HG03460 (cell line): ENCODE data around the gene SFTPA2.
"Not testable (repeated sequence)": the region's sequence is repeated elsewhere in the genome, so short reads cannot be mapped to it uniquely, and the experiment has no call there.

Source experiments
- ATAC-seq: cut with Tn5 transposase; IDR thresholded peaks from one replicate; pipeline ENCODE4 v1.9.1; 2021; ENCODE audit not compliant: unreplicated experiment

Gene SFTPA2

DNA sequence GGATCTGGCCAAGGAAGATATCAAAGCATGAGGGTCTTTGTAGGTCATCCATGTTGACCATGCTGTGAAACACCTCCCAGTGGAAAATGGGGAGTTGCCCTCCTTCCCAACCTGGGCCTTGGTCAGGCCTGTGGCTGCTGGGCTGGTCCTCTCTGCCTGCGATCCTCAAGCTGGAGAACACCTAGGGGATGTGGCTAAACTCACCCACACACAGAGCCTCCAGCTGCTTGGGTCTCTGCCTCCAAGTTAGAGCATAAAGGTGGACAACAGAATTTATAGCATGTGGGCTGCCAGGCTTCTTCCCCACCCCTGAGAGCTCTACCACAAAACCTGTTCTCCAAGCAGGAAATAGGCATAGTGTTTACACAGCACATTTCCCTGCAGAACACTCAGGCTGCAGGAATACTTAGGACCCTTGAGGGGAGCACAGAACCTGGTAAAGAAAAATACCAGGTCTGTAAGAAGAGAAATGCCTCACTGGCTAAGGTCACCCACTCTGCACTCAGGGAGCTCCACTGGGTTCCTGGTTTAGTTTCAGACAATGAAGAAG lies at the start of gene SFTPA2:
Gene SFTPA2, minus strand, starts transcription at position 248 of the 550 bp plus-strand sequence. CDS start 924 bp downstream, outside the sequence.
- no peak for ATAC-seq

DNA sequence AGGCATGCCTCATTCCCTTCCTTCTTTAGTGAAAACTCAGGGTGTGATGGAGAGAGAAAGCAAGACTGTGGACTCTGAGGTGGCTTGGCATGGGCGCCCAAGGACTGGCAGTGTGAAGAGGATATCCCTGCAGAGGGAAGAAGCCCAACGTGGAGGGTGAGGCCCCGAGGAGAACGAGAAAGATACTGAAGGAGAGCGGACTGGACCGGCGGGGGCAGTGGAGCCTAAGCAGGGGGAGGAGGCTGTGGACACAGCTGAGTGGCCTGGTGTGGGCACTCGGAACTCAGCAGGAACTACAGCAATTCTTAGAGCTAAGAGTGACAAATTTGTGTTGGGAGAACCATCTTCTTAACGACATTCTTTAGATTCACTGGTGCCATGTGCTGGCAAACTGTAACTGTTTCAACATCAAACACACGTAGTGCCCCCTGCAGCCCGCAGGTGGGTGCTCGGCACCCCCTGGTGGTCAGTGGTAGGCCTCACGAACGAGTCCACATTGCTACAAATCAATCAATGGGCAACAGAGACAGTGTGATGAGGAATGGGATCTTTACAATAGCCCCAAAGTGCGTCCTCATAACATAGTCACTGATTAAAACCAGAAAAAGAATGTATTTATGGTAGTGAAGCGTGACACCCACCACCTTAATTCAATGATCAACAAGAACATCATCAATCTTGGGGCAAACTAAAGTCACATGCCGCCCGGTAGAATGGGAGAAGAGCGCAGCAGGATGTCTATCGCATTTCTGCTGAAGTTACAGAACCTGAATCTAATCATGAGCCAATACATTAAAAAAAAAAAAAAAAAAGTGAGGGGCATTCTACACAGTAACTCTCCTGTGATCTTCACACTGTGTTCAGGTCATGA lies 48.5 kb upstream of the SFTPA2 start:
- no peak for ATAC-seq

DNA sequence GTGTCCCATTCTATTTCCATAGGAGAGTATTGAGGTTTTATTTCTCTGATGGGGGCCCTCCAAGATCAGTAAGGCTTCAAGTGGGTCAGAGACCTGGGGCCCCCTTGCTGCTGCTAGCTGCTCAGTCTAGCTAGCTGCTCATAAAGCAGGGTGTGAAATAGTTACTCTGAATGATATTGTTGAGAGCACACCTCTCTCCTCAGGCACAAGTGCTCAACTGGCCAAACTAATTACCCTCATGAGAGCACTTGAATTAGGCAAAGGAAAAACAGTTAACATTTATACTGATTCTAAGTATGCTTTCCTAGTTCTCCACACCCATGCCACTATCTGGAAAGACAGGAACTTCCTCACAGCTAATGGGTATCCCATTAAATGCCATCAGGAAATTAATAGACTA lies 45.1 kb upstream of the SFTPA2 start:
- ATAC-seq, result no peak

DNA sequence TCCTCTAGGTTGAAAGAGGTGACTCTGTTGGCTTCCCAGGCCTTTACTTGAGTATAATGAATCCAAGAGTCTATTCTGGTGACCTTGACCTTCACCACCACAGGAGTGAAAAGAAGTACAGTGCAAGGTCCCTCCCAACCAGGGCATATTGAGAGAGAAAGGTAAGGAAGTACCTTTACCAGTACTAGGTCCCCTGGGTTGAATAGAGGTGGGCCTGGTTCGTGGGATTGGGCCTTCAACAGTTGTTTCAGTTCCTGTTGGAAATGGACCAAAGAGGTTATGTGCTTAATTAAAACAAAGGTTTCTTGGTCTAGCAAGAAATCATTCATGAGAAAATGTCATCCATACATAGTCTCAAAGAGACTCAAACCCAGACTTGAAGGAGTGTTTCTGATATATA lies 44.1 kb upstream of the SFTPA2 start:
- no peak for ATAC-seq

DNA sequence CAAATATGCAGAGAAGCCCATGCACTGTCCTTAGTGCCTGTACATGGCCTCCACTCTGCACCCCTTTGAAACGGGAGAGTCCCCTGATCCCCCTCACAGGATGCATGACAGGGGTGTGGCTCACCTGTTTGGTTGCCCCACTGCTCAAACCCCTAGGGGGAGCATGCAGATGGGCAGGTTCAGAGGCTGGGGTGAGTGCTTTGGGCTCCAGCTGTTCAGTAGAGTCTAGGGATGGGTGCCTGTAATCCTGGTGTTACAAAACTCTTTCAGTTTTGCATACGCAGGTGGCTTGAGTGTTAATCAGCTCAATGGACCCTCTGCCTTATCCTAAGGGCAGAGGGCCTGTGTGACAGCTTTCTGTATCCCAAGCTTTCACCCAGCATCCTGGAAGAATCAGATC lies 42.7 kb upstream of the SFTPA2 start:
- no peak for ATAC-seq

DNA sequence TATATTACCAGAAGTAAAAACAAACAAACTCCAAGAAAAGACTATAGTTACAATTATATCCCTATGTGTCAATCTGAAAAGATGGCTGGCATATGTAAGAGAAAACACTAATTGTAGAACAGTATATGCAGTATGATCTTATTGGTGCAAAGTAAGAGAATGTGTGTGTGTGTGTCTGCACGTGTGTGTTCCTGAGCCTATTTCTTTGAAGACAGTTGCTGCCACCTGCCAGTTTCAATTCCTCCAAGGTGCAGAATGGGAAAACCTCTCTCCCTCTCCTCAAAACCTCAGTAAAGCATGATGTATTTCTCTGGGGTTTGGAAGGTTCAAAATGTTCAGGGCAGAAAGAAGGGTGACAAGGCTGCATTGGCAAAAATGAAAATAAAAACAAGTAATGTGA lies 41.7 kb upstream of the SFTPA2 start:
- ATAC-seq, result no peak

DNA sequence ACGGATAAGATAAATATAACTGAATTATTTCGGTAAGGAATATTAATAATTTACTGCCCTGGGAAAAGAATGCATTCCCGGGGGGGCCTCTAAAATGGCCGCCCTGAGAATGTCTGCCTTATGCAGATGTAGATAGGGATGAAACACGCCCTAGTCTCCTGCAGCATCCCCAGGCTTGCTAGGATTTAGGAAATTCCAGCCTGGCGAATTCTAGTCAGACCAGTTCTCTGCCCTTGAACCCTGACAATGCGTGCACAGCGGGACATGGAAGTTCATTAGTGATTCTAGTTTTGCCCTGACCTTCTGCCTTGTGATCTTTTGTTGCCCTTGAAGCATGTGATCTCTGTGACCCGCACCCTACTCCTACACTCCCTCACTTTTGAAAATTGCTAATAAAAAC lies 39.4 kb upstream of the SFTPA2 start:
- ATAC-seq, result not testable (repeated sequence)

DNA sequence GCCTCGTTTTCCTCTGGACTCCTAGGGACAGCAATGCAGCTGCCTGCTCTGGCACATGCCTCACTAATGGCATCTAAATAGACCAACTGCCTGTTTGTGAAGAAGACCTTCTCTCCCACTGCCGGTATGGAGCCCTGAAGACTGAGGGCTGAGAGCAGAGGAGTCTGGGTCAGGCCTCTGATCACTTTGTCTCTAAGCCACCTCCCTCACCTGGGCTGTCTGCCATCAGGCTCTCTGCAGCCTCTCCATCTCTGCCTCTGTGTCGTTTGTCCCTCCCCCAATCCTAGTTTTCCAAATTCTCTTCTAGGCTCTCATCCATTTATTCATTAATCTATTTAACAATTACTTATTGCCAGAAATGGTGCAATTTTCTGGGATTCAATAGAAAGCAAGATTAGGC lies 35.3 kb upstream of the SFTPA2 start:
- no peak for ATAC-seq

DNA sequence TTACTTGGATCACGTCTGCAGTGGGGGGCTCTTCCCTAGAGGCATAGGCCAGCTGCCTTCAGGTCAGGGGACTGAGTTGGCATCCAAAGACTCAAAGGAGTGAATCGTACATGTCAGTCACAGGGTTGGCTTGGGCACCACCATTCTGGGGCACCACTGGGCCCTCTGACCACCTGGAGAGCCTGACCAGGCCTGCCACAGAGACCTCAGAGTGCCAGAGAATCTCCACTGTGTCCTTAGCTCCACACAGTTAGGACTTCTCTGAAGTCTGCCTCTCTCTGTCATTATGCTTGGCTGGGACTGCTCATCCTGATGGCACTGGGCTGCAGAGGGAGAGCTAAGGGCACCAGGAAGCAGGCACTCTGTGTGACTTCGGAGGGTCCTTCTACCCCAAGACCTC lies 34.4 kb upstream of the SFTPA2 start:
- not testable (repeated sequence) for ATAC-seq

DNA sequence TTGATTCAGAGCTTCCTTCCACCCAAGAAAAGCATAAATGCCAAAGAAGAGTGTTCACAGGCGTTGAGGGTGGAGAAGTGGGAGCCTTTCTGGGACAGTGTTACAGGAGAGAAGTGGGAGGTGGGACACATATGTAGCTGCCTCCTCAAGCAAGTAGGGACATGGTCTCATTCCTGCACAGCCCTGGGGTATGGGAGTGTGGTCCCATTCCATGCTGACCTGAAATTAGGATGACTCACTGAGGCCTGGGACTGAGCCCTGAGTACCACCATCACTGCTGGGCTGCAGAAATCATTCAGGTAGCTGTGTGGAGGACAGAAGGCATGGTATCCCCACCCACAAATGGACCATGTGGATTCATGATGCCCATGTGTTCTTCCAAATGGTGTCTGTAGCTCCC lies 33.2 kb upstream of the SFTPA2 start:
- no peak for ATAC-seq

DNA sequence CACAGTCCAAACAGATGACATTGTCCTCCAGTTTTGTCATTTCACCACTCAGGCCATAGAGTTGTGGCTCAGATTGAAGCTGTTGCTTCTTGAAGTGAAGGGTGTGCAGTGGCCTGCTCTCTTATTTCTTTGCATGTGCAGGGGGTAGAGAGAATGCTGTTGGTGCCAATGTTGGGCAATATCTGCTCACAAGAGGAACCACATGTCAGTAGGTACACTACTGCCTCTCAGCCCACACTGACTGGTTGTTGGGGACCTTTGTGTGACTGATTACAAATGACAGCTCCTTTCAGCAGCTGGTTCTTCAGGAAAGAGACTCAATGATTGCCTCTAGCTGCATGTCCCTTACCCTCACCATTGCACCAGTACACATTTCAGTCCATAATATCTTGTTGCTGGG lies 28.6 kb upstream of the SFTPA2 start:
- no peak for ATAC-seq

DNA sequence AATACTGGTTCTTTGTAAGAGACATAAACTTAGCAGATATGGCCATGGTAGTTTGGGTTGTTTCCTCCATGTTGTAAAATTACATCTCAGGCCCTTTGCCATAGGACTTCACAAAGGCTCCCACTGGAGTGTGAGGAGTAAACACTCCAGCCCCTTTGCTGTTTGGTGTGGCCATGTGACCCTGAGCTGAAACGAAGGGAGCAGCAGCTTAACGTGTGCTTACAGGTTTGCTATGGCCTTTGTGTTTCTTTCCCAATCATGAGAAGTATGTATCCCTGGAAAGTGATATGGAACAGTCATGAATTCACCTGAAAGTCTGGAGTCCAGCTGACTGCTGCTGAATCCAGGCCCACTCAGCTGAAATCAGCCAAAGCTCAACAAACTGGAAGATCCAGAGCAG lies 26.7 kb upstream of the SFTPA2 start:
- no peak for ATAC-seq

DNA sequence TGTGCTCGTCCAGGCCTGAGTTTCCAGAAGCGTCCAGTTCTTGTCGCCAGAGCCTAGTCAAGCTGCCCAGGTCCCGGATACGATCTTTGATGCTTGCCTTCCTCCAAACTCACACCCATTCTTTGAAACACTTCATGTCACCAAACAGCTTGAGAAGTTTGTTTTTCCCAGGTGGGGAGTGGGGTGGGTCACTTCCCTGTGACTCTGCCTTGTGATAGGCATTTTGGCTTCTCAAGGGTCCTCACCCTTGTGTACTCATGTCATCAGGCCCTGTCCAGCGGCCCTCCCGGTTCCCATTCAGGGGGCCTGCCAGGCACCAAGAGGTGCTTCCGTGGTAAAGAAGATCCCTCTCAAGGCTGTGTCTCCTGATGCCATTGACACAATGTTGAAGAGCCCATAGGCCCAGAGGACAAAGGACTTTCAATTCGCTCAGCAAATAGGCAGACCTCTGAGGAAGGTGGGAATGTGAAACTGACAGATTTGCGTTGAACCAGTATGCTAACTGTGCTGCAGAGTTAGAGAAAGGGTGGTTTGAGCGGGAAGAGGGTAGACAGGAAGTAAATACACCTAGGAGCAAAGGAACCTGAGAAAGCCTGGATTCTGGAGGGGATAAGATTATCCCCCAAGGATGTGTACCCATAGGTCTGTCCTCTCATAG lies 25.8 kb upstream of the SFTPA2 start:
- no peak for ATAC-seq

DNA sequence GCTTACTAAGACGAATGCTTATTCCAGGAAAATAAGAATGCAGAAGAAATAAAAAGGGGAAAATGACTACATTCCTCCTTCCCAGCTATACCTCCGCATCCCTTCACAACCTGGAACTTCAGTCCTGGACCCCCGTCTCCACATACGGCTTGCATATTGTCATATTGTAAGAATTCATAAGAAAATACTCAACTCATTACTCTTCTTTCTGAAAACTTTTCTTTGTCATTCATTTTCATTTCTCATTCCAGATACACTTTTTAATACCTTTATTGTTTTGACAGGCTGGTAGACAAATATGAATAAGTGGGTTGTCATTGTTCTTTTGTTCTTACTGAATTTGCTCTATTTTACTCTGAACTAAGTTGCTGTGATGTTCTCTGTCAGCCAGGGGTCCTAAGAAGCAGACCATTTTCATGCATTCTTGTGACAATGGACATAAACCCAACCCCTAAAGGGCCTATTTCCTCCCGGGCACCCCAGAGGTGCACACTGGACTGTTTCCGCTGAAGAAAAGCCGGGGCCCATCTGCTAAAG lies 23.3 kb upstream of the SFTPA2 start:
- ATAC-seq, result no peak

DNA sequence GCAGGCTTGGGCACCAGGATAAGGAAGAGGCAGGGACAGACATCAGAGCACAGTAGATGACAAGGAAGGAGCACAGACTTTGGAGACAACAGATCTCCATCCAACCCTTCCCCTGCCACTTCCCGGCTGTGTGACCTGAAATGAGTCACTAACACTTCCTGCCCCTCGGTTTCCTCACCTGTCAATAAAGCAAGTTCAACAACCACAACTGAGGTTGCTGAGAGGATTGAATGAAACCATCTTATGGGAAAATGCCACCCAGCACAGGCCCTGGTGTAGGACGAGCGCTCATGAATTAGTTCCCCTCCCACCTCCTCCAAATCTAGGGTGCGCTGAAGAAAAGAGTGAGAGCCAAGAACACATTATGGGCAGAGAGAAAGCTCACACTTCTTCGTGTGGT lies 22.7 kb upstream of the SFTPA2 start:
- ATAC-seq, result not testable (repeated sequence)

DNA sequence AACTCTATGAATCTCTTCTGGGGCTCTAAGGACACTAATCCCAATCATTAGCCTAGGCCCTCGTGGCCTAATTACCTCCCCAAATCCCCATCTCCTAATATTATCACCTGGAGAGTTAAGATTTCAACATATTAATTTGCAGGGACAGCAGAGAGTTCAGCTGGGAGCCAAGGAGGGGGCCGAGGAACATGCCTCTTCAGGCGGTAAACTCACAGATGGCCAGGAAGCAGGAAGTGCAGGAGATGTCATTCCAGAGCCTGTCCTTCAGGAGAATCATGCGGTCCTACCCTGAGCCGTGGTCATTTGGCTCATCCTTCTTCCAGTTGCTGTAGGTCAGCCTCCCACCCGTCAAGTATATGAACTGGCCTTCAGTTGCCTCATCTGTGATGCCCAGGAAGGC lies 21.9 kb upstream of the SFTPA2 start:
- no peak for ATAC-seq

DNA sequence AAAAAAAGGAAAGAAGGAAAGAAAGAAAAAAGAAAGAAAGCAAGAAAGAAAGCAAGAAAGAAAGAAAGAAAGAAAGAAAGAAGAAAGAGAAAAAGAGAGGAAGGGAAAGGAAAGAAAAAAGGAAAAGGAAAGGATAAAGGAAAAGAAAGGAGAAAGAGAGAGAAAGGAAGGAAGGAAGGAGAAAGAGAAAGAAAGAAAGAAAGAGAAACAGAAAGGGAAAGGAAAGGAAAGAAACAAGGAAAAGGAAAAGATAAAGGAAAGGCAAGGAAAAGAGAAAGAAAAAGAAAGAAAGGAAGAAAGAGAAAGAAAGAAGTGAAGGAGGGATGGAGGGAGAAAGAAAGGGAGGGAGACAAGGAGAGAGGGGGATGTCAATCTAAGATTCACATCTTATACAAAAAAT lies 20.8 kb upstream of the SFTPA2 start:
- ATAC-seq, result no peak

DNA sequence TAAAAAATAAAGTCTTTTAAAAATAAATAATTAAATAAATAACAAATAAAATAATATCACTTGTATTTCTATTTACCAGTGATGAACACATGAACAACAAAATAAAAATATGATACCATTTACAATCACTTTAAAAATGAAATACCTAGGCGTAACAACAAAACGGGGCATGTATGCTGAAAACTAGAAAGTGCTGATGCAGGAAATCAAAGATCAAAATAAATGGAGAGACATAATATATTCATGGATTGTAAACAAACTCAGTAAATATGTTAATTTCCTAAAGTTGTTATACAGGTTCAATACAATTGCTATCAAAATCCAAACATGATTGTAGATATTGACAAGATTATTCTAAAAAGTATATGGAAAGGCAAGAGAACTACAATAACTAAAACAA lies 19.2 kb upstream of the SFTPA2 start:
- no peak for ATAC-seq

DNA sequence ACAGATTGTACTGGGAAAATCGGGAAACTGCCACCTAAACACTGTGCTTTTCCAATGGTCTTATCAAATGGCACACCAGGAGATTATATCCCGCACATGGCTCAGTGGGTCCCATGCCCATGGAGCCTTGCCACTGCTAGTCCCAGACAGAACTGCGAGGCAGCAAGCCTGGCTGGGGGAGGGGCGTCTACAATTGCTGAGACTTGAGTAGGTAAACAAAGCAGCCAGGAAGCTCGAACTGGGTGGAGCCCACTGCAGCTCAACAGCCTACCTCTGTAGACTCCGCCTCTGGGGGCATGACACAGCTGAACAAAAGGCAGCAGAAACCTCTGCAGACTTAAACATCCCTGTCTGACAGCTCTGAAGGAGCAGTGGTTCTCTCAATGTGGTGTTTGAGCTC lies 10.4 kb upstream of the SFTPA2 start:
- not testable (repeated sequence) for ATAC-seq

DNA sequence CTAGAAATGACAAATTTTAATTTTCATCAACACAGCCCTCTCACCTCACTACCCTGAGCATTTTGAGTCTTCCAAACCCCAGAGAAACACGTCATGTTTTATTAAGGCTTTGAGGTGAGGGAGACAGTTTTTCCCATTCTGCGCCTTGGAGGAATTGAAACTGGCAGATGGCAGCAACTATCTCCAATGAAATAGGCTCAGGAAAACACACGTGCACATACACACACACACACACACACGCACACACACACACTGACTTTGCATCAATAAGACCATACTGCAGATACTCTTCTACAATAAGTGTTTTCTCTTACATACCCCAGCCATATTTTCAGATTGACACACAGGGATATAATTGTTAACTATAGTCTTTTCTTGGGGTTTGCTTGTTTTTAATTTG lies 3.2 kb upstream of the SFTPA2 start:
- ATAC-seq, result no peak

DNA sequence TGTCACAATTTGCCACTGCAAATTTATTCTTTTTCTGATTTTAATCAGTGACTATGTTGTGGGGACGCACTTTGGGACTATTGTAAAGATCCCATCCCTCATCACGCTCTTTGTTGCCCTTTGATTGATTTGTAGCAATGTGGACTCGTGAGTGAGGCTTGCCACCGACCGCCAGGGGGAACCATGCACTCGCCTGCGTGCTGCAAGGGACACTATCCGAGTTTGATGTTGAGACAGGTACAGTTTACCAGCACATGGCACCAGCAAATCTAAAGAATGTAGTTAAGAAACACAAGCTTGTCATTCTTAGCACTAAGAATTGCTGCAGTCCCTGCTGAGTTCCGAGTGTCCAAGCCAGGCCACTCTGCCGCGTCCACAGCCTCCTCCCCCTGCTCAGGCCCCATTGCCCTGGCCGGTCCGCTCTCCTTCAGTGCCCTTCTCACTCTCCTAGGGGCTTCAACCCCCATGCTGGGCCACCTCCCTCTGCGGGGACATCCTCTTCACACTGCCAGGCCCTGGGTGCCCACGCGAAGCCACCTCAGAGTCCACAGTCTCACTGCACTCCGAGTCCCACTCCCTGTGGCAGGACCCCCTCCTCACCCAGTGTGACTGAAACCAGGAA lies 2.0 kb upstream of the SFTPA2 start:
- peak; percentile 72 for ATAC-seq

DNA sequence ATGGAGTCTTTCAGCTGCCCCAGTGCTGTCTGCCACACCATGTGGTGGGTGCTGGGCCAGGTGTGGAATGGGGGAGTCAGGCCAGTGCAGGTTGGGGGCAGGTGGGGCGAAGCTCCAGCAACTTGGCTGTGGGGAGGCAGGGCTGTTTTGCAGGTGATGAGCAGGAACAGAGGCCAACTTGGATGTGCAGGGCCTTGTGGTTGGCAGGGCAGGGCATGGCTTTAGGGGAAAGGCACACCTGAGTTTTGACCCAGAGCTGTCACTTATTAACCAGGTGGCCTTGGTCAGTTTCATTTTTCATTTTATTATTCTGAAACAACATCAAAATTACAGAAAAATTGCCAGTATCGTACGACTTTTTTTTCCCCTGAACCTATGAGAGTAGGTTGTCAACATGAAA lies 1.1 kb upstream of the SFTPA2 start:
- no peak for ATAC-seq
